ENCODE data around the gene SNX9.
A peak's percentile ranks its signal among the peaks of the same experiment; 100 is the strongest.

The SNX9 gene

GRCh38 chr6:157800420-157801237 lies 22.4 kb upstream of the SNX9 start:
- no peak overlapping the region for H3K27ac ChIP-seq
- no peak for DNase-seq (ENCODE audit: low read depth, low spot score)

DNA sequence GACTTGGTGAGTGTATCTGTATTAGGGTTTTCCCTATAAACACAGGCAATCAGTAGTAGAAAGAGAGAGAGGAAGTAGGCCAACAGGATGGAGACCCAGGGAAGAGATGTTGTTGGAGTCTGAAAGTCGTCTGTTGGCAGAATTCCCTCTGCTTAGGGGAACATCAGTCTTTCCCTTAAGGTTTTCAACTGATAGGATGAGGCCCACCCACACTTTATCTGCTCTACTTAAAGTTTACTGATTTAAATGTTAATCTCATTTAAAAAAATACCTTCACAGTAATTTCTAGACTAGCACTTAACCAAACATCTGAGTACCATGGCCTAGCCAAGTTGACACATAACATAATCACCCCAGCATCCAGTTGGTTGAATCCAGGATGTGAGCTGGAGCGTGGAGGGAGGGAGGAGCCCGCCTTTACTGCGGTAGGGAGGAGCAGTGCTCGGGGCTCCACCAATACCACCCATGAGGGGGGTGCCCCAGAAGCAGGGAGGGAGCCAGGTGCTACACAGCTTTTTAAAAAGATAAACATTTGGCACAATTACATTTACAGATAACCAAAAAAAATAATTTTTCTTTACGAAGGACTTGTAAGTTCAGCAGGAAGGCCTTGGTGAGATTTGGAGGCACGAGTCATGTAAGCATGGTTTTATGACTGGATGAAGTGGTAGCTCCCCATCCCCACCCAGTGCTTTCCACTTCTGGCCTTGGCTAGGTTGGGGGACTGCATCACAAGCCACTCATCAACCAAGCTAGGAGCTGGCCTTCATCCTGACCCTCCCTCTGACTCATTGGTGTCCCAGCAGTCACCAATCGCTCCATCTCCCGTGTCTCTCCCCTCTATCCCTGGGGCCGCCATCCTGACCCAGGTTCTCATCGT lies 18.4 kb upstream of the SNX9 start:
- H3K27ac ChIP-seq, result no peak overlapping the region
- DNase-seq (ENCODE audit: low read depth, low spot score), result no peak

DNA sequence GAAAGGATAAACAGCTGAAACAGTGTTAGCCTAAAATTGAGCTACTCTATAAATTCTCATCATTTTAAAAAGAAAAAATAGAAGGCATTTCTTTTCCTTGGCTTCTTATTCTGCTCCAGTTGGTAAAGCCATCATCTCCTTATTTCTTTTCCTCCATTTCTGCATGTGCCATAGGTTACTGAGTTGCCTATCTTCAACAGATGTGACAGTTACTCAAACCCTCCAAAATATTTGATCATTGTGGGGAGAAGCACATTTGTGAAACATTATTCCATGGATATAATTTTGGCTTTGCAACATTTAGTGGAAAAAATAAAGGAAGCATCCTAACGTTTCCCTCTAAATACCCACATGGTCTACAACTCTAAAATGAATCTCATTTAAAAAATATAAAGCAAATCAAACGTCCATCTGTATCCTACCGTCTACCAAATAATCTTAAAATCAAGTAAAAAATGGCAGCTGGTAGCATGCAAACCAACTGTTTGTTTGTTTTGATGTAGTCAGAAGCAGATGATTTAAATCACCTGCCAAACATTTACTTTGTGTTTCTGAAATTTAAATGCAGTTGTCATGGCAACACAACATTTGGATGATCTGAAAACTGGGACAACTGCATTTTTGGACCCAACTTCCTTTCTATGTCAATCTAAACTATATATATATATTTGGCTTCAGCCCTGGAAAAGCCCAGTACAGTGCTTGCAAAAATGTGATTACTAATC lies 16.8 kb upstream of the SNX9 start:
- no peak overlapping the region for H3K27ac ChIP-seq
- DNase-seq (ENCODE audit: low read depth, low spot score), result no peak

GRCh38 chr6:157806856-157807215 lies 16.2 kb upstream of the SNX9 start:
- H3K27ac ChIP-seq, result no peak overlapping the region
- no peak for DNase-seq (ENCODE audit: low read depth, low spot score)

GRCh38 chr6:157808405-157808950 lies 14.6 kb upstream of the SNX9 start:
- H3K27ac ChIP-seq, result no peak overlapping the region
- no peak for DNase-seq (ENCODE audit: low read depth, low spot score)

- no peak overlapping the region for H3K27ac ChIP-seq
- no peak for DNase-seq (ENCODE audit: low read depth, low spot score)
Measured at GRCh38 chr6:157809613-157810012, 13.4 kb upstream of the SNX9 start.

DNA sequence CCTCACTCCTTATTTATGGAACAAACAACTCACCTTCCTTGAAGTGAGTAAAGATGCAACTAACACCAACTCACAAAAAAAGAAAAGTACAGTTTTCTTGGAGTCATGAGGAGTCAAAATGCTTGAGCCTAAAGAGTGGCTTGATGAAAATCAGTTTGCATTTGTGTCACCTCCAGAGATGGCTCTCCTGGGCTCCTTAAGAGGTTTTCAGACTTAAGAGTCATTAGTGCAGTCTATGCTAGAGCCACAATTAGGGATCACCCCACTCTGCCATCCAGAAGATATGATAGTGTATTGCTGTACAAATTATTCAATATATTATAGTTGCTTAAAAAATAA lies 11.9 kb upstream of the SNX9 start:
- H3K27ac ChIP-seq, result no peak overlapping the region
- DNase-seq (ENCODE audit: low read depth, low spot score), result no peak

DNA sequence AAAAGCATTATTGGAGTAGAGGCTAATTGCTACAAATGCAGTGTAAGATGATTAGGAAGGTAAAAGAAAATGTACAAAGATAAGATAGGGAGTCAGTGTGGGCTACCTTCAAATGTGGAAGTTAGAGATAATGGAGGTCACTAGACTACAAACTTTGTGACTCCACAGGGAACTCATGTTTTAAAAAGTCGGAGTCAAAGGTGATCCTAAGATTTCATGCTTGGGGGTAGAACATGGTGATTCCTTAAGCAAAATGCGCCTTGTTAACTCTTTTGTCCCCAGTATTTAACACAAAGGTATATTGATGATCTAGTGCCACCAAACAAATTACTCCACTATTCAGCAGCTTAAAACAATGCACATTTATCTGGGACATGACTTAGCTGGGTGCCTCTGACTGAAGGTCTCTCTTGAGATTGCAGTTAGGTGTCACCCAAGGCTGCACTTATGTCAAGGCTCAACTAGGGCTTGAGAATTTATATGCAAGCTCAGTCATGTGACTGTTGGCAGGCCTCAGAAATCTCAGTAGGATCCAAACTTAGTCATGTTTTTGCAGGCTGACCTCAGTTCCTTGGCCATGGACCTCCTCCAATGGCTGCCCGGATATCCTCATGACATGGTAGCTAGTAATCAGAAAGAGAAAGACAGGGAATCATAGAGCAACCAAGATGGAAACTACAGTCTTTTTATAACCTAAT lies 11.4 kb upstream of the SNX9 start:
- no peak overlapping the region for H3K27ac ChIP-seq
- DNase-seq (ENCODE audit: low read depth, low spot score), result no peak

- no peak for DNase-seq (ENCODE audit: low read depth, low spot score)
- no peak overlapping the region for H3K27ac ChIP-seq
Measured at GRCh38 chr6:157812425-157813171, 10.4 kb upstream of the SNX9 start.

DNA sequence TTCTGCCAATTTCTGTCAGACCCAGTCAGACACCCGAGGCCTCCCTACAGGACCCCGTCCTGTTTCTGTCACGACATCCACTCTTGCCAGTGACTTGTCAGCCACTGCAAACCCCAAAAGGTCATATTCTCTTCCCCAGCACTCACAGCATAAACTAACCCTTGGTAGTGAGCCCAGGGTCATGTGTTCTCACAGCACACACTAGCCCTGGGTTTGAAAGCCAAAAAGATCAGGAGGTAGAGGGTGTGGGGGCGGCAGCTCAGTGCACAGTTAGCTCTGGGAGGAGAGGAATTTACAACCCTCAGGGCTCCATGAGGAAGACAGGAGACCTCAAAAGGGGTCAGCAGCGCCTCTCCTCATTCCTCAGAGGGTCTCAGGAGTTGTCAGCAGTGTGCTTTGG lies 9.9 kb upstream of the SNX9 start:
- no peak overlapping the region for H3K27ac ChIP-seq
- no peak for DNase-seq (ENCODE audit: low read depth, low spot score)

GRCh38 chr6:157813750-157814455 lies 9.1 kb upstream of the SNX9 start:
- no peak for DNase-seq (ENCODE audit: low read depth, low spot score)
- H3K27ac ChIP-seq, result no peak overlapping the region

GRCh38 chr6:157814883-157815282 lies 8.2 kb upstream of the SNX9 start:
- no peak overlapping the region for H3K27ac ChIP-seq
- DNase-seq (ENCODE audit: low read depth, low spot score), result no peak

DNA sequence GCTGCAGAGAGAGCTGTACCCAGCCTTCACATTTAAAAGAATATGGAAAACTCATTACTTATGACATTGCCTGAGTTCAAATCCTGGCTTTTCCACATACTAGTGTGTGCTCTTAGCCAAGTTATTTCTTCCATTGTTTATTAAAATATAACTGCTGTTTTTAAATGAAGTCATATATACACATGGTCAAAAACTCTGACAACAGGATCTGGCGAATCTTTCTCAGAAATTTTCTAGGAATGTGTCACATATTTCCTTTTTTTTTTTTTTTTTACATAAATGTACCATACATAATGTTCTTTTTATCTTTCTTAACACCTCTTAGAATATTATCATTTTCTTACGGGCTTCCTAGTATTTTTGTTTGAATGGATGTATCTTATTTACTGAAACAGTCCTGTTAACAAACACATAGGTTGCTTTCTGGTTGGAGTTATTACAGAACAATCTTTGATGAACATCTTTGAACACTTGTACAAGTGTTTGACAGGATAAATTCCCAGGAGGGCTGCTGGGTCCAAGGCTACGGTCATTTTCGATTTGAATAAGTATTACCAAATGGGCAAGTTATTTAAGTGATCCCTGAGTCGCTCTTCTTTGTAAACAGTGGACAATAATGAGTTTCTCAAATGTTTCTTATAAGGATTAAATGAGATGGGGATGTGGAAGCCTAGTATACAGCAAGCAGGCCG lies 1.6 kb upstream of the SNX9 start:
- H3K27ac ChIP-seq, result no peak overlapping the region
- DNase-seq (ENCODE audit: low read depth, low spot score), result no peak

DNA sequence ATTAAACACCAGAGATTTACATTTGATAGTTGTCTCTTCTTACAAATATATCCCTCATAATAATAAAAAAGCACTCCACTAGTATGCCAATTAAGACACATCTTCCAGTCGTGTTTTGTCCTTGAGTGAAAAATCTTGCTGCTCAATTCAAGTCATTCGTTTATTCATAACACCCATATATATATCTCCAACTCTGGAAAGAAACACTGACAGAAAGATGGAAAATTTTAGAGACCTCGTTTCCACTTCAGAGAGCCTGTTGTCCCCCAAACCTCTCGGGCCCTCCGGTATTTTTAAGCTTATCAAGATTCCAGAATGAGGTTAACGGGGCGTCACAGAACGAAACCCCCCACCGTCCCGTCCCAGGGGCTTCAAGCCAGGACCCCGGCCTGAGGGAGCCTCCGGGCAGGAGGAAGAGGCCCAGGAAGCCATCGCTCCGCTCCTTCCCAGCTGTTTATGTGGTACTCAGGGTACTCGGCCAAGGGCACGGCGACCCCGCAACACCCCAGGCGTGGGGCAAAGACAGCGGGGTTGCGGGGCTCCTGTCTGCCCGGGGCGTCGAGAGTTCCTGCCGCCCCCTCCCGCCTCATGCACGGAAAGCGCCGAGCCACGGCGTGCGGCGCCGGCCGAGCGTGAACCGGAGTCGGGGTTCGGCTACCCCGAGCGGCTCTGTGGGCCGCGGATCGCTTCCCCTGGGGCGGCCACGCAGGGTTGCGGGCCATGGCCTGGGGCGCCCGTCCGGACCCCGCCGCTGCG lies 623 bp upstream of the SNX9 start:
- no peak for DNase-seq (ENCODE audit: low read depth, low spot score)
- peak overlapping the region; percentile 93 for H3K27ac ChIP-seq

DNA sequence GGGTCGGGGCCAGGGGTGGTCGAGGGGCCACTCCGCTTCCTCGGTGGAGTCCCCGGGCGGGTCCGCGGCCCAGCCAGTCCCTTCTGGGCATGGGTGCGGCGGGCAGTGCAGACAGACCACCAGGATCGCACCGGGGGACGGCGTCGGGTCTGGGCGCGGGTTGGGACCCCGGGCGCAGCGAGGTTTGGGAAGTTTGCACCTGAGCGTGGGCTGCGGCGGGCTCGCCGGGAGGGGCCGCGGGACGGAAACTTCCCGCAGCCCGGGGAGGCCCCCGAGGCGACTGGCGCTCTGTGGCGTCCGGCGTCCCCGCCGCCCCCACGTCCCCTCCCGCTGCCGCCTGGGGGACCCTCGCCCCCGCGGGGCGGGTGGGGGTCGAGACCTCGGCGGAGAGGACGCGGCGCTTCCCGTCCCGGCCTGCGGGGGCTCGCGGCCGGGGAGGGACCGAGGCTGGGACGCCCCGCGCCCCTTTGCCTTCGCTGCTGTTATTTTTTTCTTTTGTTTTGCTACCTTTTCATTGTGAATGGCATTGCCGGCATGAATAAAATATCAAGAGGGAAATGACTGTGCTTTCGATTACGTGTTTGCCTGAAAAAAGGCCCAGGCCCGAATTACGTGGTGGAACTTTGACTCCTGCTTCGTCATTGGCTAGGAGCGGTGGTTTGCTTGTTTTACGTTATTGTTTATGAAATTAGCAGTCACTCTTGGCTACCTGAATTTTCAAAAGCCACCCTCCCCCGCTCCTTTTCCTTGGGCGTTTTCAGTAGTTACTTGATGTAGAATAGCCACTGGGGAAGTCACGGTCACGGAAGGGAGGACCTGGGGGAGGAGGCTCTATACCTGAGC lies 703 bp downstream of the SNX9 start:
- H3K27ac ChIP-seq, result peak overlapping the region; percentile 93
- peak; percentile 61 for DNase-seq (ENCODE audit: low read depth, low spot score)

GRCh38 chr6:157825243-157825904 lies 2.3 kb downstream of the SNX9 start:
- no peak for DNase-seq (ENCODE audit: low read depth, low spot score)
- H3K27ac ChIP-seq, result peak overlapping the region; percentile 93
